Glomerular endothelial cell (primary cell): ENCODE results near the gene ARHGEF4. TPM values are rescaled to one million over a fixed set of nuclear protein-coding genes. Genes with fewer than 3 reads are reported as not detected.

Experiments
- DNase-seq: peaks from one replicate; pipeline ENCODE4 v3.0.0-alpha.2; 2011; ENCODE audit warnings: low read depth, low spot score; ENCODE audit errors: extremely low read depth
- total RNA-seq: library from RNA; depleted of rRNA; stranded (reverse); fragments of >200 nt; gene quantifications from 2 replicates; pipeline ENCODE4 v1.2.3, GENCODE V29; 2015

The ARHGEF4 gene
- total RNA-seq, 1 donor from 2014 or later, result 0.58 TPM

- no peak for DNase-seq
Observed at GRCh38 chr2:130834091-130834930, 2.4 kb upstream of the ARHGEF4 start.

DNA sequence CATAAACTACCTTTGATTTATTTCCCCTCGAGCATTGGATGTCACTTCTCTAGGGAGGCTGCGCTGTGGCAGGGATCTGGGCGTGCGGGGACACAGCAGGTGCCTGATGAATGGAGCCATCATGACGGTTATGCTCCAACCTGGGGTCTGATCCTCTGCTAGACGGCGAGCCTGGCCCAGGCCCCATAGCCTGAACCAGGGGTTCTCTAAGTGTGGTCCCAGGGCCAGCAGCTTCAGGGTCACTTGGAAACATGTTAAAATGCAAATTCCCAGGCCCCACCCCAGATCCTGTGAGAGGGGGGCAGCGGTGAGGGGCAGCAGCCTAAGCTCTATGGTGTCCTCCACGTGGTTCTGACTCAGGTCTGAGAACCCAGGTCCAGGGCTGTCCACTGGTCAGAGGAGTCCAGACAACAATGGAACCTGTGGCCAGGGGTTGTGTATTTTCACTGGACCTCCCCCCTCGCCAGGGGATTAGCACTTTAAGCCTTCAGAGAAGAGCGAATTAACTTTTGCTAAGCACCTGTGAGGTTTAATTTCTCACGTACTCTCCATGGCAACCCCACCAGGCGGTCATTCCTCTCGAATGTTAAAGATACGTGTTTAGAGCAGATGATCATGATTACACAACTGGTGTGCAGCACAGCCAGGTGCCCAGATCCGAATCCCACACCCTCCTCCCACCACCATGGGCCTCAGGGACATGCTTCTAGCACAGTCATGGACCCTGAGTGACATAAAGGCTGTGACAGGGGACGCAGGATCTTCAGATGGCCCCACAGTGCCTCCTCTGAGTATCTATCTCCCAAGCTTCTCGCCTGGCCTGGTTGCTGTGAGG, 1.6 kb upstream of the ARHGEF4 start:
- no peak for DNase-seq

GRCh38 chr2:130835766-130836015, 1.0 kb upstream of the ARHGEF4 start:
- no peak for DNase-seq

- no peak for DNase-seq
Observed at GRCh38 chr2:130837175-130837810, 579 bp downstream of the ARHGEF4 start.

DNA sequence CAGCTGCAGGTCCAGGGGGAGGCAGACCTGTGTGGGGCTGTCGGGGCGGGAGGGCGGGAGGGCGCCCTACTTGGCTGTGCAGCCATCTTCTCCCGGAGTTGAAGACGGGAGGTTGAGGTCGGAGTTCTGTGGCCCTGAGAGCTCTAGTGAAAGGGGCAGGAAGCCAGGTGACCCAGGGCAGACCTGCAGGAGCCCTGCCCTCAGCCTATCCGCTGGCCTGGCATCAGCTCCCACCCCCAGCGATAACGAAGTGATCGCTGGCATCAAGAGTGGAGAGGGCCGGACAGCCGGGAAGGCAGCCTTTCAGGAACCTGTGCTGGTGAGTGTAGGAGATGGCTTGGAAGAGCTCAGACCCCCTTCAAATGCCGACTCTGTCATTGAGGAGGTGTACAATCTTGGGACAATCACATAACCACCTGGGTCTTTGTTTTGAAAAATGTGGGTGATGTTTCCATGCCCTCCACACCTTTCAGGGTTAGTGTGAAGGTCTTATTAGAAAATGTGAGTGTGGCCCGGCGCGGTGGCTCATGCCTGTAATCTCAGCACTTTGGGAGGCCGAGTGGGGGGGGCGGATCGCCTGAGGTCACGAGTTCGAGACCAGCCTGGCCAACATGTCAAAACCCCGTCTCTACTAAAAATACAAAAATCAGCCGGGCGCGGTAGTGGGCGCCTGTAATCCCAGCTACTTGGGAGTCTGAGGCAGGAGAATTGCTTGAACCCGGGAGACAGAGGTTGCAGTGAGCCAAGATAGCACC, 1.3 kb downstream of the ARHGEF4 start:
- no peak for DNase-seq

GRCh38 chr2:130839011-130839780, 2.5 kb downstream of the ARHGEF4 start:
- DNase-seq, result no peak

DNA sequence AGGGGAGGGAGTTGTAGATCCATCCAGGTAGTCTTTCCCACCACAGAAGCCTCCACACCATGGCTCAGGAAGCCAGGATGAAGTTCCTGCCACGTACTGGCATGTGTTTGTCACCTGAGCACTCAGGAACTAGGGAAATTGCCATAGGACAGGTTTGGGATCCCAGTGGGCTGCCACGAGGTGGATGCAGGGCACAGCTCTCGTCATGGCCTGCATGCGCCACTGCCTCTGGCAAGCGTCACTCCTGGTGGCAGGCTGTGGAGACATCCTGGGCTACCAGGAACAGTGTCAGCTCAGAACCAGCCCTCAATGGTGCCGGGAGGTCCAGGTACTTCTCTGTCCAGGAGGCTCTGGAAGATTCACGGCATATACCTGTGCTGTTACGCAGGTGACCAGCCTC, 3.8 kb downstream of the ARHGEF4 start:
- DNase-seq, result no peak

GRCh38 chr2:130841741-130842365, 5.1 kb downstream of the ARHGEF4 start:
- no peak for DNase-seq

DNA sequence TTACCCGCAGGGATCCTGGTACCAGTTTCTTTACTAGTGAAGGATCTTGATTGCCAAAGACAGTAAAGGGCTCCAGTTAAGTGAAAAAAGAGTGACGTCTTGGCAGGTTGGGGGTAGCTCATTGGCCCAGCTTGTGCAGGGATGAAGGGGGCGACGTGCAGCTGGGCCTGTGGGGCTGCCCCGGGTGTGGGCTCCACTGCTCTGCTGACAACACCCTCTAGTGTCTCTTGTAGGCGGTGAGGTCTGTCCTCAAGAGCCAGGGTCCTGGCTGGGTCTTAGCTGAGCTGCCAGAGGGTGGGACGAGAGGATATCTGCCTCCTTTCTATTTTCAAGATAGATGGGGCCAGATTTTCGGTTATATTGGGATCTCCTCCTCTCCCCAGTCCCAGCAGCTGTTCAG, 6.1 kb downstream of the ARHGEF4 start:
- DNase-seq, result no peak

DNA sequence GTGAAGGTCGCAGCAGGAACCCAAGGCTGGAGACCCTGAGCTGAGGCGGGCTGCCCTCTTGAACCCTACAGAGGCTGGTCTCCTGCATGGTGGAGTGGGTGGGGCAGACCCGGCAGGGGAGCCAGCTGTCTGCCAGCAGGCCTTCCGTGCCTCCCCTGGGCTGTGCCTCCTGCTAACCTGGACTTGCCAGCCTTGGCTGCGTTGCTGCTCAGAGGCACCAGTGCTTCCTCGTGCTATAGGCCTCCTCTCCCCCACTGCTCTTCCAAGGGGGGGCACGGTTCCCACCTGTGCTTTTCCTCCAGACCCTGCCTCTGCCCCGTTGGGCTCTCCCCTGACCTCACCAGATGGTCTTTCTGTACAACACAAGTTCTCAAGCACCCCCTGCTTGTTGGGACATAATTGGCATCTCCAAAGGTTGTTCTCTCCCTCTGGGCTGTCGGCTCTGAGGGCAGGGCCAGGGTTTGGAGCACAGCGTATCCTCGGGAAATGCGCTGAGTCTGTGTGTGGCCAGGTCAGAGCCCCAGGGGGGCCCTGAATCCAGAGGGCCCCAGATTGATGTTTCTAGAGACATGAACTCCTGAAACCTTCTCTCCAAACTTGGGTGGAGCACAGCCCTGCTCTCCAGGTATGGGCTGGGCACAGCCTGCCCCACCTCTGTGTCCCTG, 6.7 kb downstream of the ARHGEF4 start:
- no peak for DNase-seq

DNA sequence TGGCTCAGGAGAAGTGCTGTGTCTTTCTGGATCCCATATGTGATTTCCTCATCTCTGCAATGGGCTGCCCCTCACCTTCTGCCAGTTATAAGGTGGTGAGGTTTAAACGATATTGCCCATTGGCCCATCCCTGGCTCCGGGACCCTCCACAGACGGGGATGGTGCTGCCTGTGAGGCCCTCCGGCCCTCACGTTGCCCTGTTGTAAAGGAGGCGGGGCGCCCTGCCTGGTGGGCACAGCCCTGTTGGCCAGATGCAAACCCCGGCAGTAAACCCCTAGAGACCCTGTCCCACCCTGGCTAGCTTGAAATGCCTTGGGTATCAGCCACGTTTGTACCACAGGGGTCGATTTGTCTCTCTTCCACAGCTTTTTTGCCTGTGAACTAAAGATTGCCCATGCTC, 7.4 kb downstream of the ARHGEF4 start:
- no peak for DNase-seq

GRCh38 chr2:130845505-130846085, 8.9 kb downstream of the ARHGEF4 start:
- DNase-seq, result no peak

DNA sequence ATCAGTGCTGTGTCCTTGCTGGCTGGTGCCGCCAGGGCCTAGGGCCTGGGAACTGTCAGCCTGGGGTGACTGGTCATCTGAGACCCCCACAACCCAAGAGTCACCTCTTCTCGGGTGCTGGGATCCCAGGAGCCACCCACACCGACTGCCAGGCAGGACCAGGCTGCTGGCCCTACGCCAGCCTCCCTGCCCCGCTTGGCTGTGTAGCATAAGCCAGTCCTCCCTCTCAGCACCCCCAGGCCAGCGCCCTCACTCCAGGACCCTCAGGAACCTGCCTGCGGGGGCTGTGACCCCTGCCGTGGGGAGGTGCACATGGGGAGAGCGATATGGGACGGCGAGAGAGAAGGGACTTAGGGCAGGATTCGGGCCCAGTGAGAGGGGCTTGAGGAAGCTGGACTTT, 9.5 kb downstream of the ARHGEF4 start:
- DNase-seq, result no peak

DNA sequence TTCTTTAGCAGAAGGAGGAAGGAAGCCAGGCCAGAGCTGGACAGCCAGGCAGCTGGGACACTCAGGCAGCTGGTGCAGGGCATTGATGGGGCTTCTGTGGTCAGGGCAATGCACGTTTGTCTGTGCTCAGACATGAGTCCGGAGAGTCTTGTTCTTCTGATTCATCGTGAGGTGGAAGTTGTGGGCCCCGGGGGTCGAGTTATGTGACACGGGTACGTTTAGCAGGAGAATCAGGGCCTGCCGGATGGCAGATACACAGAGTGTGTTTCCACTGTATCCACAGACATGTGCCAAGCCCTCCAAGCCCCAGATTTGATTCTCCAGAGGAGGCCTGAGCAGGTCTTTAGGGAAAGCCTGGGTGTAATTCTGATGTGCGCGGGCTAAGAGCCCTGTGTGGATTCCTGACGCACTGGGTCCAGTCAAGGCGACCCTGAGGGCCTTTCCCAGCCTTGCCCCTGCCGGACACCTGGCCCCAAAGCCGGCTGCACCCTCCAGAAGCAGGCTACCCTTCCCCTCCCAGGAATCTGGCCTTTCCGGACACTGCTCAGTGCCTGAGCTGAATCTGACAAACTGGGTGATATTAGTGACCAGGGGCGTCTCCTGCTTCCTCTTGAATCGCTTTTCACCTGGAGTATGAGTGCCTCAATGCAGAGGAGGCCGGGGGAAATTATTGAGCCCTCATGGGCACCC, 10.1 kb downstream of the ARHGEF4 start:
- DNase-seq, result no peak

DNA sequence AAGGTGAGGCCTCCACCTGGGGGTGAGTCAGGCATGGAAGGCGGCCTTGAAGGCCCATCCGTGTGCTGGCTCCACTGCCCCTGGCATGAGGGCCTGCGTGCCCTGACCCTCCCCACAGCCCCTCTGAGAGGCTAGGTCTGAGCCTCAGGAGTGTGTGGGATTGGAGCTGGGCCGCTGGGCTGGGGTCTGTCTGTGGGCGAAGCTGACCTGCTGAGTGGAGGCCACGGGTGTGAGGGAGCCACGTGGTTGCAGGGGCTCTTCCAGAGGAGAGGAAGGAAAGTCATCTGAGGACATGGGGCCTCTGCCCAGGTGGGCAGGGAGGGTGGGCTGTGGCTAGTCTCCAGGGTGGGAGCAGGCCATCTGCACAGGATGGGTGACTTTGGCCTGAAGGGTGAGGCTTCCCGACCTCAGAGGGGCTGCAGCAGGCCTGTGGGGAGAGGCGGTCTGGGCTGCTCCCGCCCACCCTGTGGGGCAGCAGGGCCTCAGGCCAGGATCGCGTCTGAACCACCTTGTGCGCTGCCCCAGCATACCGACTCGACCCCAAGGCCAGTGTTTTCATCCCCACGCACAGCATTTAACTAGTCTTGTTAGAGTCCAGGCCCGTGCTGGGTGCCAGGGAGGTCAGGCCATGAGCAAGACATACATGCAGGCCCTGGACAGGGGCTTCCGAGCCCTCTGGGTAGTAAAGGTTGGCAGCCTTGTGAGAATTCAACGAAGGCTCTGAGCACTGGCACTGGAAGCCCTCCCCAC, 11.2 kb downstream of the ARHGEF4 start:
- no peak for DNase-seq

- no peak for DNase-seq
Observed at GRCh38 chr2:130848526-130849210, 12.0 kb downstream of the ARHGEF4 start.
